Neural cell (in vitro differentiated cells): ENCODE results near the gene DGKA. TPM values are rescaled to one million over a fixed set of nuclear protein-coding genes. Genes with fewer than 3 reads are reported as not detected.

Experiments
- H2AFZ ChIP-seq: fragments of 200-600, 300-800 bp; sonication (generic), shearing (Covaris generic); 2 replicates; pipeline ENCODE4 v1.6.0; 2014; ENCODE audit warnings: low read depth, mild to moderate bottlenecking, antibody characterized with exemption, low read length, moderate library complexity
- H3F3A ChIP-seq: fragments of 200-600 bp; shearing (Covaris generic); 2 replicates; pipeline ENCODE4 v1.6.1; 2016; ENCODE audit warnings: mild to moderate bottlenecking, moderate library complexity, mixed read lengths, antibody characterized with exemption, low read length; ENCODE audit not compliant: insufficient read depth, poor library complexity, severe bottlenecking
- H3K27ac ChIP-seq: fragments of 200-600, 300-800 bp; sonication (generic), shearing (Covaris generic); 2 replicates; pipeline ENCODE4 v1.5.1; 2014; ENCODE audit warnings: mild to moderate bottlenecking, low read length, moderate library complexity
- H3K27me3 ChIP-seq: fragments of 300-800, 200-600 bp; sonication (generic), shearing (Covaris generic); 2 replicates; pipeline ENCODE4 v1.6.0; 2014; ENCODE audit warnings: mild to moderate bottlenecking, low read depth, low read length, moderate library complexity; ENCODE audit not compliant: insufficient read depth
- H3K36me3 ChIP-seq: fragments of 300-800, 200-600 bp; sonication (generic), shearing (Covaris generic); 2 replicates; pipeline ENCODE4 v1.5.1; 2014; ENCODE audit warnings: mild to moderate bottlenecking, antibody characterized with exemption, low read length, moderate library complexity; ENCODE audit not compliant: insufficient read depth
- H3K4me2 ChIP-seq: fragments of 300-800, 200-600 bp; sonication (generic), shearing (Covaris generic); 2 replicates; pipeline ENCODE4 v1.6.0; 2014; ENCODE audit warnings: mild to moderate bottlenecking, low read length
- H3K4me3 ChIP-seq: fragments of 300-800, 200-600 bp; sonication (generic), shearing (Covaris generic); 2 replicates; pipeline ENCODE4 v1.5.1; 2014; ENCODE audit warnings: mild to moderate bottlenecking, low read length, moderate library complexity
- H3K79me2 ChIP-seq: fragments of 200-600 bp; shearing (Covaris generic); replicated peaks from 2 replicates; pipeline ENCODE4 v1.6.0; 2014; ENCODE audit warnings: mild to moderate bottlenecking, low read length, moderate library complexity; ENCODE audit not compliant: insufficient read depth
- H3K9ac ChIP-seq: fragments of 300-800, 200-600 bp; sonication (generic), shearing (Covaris generic); 2 replicates; pipeline ENCODE4 v1.6.1; 2016; ENCODE audit warnings: mild to moderate bottlenecking, low read length, mixed read lengths
- H3K9me2 ChIP-seq: fragments of 200-600 bp; shearing (Covaris generic); 2 replicates; pipeline ENCODE4 v1.6.1; 2016; ENCODE audit warnings: mild to moderate bottlenecking, low read length, mixed read lengths; ENCODE audit not compliant: insufficient read depth
- H3K9me3 ChIP-seq: fragments of 200-600, 300-800 bp; sonication (generic), shearing (Covaris generic); 2 replicates; pipeline ENCODE4 v1.6.1; 2016; ENCODE audit warnings: mild to moderate bottlenecking, mixed run types, low read length, moderate library complexity, mixed read lengths
- H4K20me1 ChIP-seq: fragments of 200-600 bp; shearing (Covaris generic); 2 replicates; pipeline ENCODE4 v1.6.1; 2016; ENCODE audit warnings: mild to moderate bottlenecking, mixed run types; ENCODE audit not compliant: insufficient read depth
- CTCF ChIP-seq: fragments of 450-650 bp; IDR thresholded peaks from 2 replicates; pipeline ENCODE4 v1.5.1; 2014; ENCODE audit warnings: antibody characterized with exemption, mild to moderate bottlenecking, moderate library complexity; ENCODE audit not compliant: poor library complexity, severe bottlenecking
- EP300 ChIP-seq: fragments of 450-650 bp; conservative IDR thresholded peaks from 2 replicates; pipeline ENCODE4 v1.6.1; 2014; ENCODE audit warnings: antibody characterized with exemption, mild to moderate bottlenecking, moderate library complexity; ENCODE audit not compliant: poor library complexity, severe bottlenecking
- EZH2 ChIP-seq: fragments of 200-600, 300-800 bp; shearing (Covaris generic), sonication (generic); IDR thresholded peaks from 2 replicates; pipeline ENCODE4 v1.6.1; 2014; ENCODE audit warnings: antibody characterized with exemption, low read length, borderline replicate concordance, mild to moderate bottlenecking; ENCODE audit not compliant: insufficient read depth, poor library complexity, severe bottlenecking
- MXI1 ChIP-seq: fragments of 450-650 bp; conservative IDR thresholded peaks from 2 replicates; pipeline ENCODE4 v1.6.1; 2014; ENCODE audit warnings: antibody characterized with exemption, mild to moderate bottlenecking; ENCODE audit not compliant: poor library complexity, severe bottlenecking
- POLR2AphosphoS5 ChIP-seq: IDR thresholded peaks from 2 replicates; pipeline ENCODE4 v1.6.1; 2012
- RAD21 ChIP-seq: fragments of 450-650 bp; conservative IDR thresholded peaks from 2 replicates; pipeline ENCODE4 v1.6.1; 2014; ENCODE audit warnings: antibody characterized with exemption, mild to moderate bottlenecking, moderate library complexity
- REST ChIP-seq: IDR thresholded peaks from 2 replicates; pipeline ENCODE4 v1.6.1; 2012; ENCODE audit warnings: borderline replicate concordance
- SMC3 ChIP-seq: fragments of 450-650 bp; conservative IDR thresholded peaks from 2 replicates; pipeline ENCODE4 v1.6.1; 2014; ENCODE audit warnings: antibody characterized with exemption, mild to moderate bottlenecking, moderate library complexity; ENCODE audit not compliant: poor library complexity
- TAF1 ChIP-seq: IDR thresholded peaks from 2 replicates; pipeline ENCODE4 v1.6.1; 2012; ENCODE audit warnings: low read depth
- polyA plus RNA-seq: library from polyadenylated mRNA; depleted of rRNA; stranded (reverse); fragments of >200 nt; gene quantifications from 2 replicates; pipeline ENCODE4 v1.2.3, GENCODE V29; 2014

Gene DGKA
- polyA plus RNA-seq, 1 donor from 2014 or later, result 1.1 TPM

GRCh38 chr12:55925870-55926737 is 4.9 kb upstream of the DGKA start:
- H3K9ac ChIP-seq, result peak overlapping the region; percentile 87
- no peaks in the 10 kb centered on the region for H3K36me3 ChIP-seq
- H4K20me1 ChIP-seq, result no peaks in the 10 kb centered on the region
- peak overlapping the region; percentile 92 for H3K27ac ChIP-seq
- peak overlapping the region; percentile 88 for H3K4me3 ChIP-seq
- peak overlapping the region; percentile 98 for H3K4me2 ChIP-seq
- no peak for TF ChIP-seq RAD21
- peak; percentile 4 for TF ChIP-seq REST
- no peak for TF ChIP-seq CTCF
- peaks cover 48% of the 10 kb centered on the region for H3K79me2 ChIP-seq
- no peaks in the 10 kb centered on the region for H3F3A ChIP-seq
- H2AFZ ChIP-seq, result peak overlapping the region; percentile 67
- no peaks in the 10 kb centered on the region for H3K9me2 ChIP-seq
- no peaks in the 10 kb centered on the region for H3K9me3 ChIP-seq
- peaks cover 3% of the 10 kb centered on the region for H3K27me3 ChIP-seq

GRCh38 chr12:55926738-55927587 is 4.0 kb upstream of the DGKA start:
- Histone ChIP-seq H3K27ac (peak overlapping the region; percentile 92), H3K36me3 (no peaks in the 10 kb centered on the region), H2AFZ (peak overlapping the region; percentile 92), H3K4me2 (peak overlapping the region; percentile 98), H3K27me3 (peaks cover 12% of the 10 kb centered on the region), H4K20me1 (no peaks in the 10 kb centered on the region), H3K9ac (peak overlapping the region; percentile 87), H3K4me3 (peak overlapping the region; percentile 88), H3F3A (no peaks in the 10 kb centered on the region), H3K9me3 (no peaks in the 10 kb centered on the region), H3K79me2 (peaks cover 39% of the 10 kb centered on the region), H3K9me2 (no peaks in the 10 kb centered on the region)
- peak; percentile 75 for TF ChIP-seq MXI1
- TF ChIP-seq CTCF, result peak; percentile 87
- no peak for TF ChIP-seq RAD21
- TF ChIP-seq EP300, result no peak
- TF ChIP-seq EZH2, result no peak
- peak; percentile 76 for TF ChIP-seq TAF1
- peak; percentile 72 for TF ChIP-seq SMC3
- peak; percentile 65 for TF ChIP-seq REST
- peak; percentile 82 for TF ChIP-seq POLR2AphosphoS5
